Activated CD8-positive, alpha-beta T cell treated with anti-CD3 and anti-CD28 coated beads for 36 hours (primary cell): ENCODE results near the gene OR51B6. TPM values are rescaled to one million over a fixed set of nuclear protein-coding genes. Genes with fewer than 3 reads are reported as not detected.

Experiments
- ATAC-seq: fragments of 200-7000 bp; cut with Tn5 transposase; one replicate; pipeline ENCODE4 v1.10.0; 2021; ENCODE audit warnings: mild to moderate bottlenecking, moderate library complexity
- CTCF ChIA-PET: fragments of 350-600 bp; sonication (Branson Sonifier 250); formaldehyde crosslinking; loops from one replicate; lab custom pipeline; 2021; ENCODE audit warnings: antibody characterized with exemption; lab: Charles Lee
- POLR2A ChIA-PET: fragments of 350-600 bp; sonication (Branson Sonifier 250); formaldehyde crosslinking; loops from one replicate; lab custom pipeline; 2021; ENCODE audit warnings: antibody characterized with exemption; lab: Charles Lee
- DNase-seq: peaks from one replicate; pipeline ENCODE4 v3.0.0-alpha.2; 2020
- H3K27ac Mint-ChIP-seq: one replicate; pipeline ENCODE4 v1.8.0; 2021; ENCODE audit warnings: mild to moderate bottlenecking, mixed read lengths
- H3K27me3 Mint-ChIP-seq: one replicate; pipeline ENCODE4 v1.8.0; 2021; ENCODE audit warnings: mixed read lengths
- H3K36me3 Mint-ChIP-seq: one replicate; pipeline ENCODE4 v1.8.0; 2021; ENCODE audit warnings: low read depth, mixed read lengths
- H3K4me1 Mint-ChIP-seq: one replicate; pipeline ENCODE4 v1.8.0; 2021; ENCODE audit warnings: low read depth, mixed read lengths
- H3K4me3 Mint-ChIP-seq: one replicate; pipeline ENCODE4 v1.8.0; 2021; ENCODE audit warnings: mild to moderate bottlenecking, moderate library complexity, mixed read lengths
- H3K9me3 Mint-ChIP-seq: one replicate; pipeline ENCODE4 v1.8.0; 2021; ENCODE audit warnings: mixed read lengths
- CTCF ChIP-seq: fragments of 200-600 bp; IDR thresholded peaks from one replicate; pipeline ENCODE4 v1.8.0; 2022; ENCODE audit warnings: antibody characterized with exemption, mild to moderate bottlenecking
- intact Hi-C: fragments of 100-400 bp; cut with micrococcal nuclease; formaldehyde crosslinking; loops from one replicate; pipeline ENCODE4 v1.10.0; 2022
- total RNA-seq, 2 experiments: library from RNA; stranded (reverse); gene quantifications; one replicate each; pipeline ENCODE4 v1.2.3, GENCODE V29; 2021

Gene OR51B6
- total RNA-seq, 2 experiments from 2014 or later = not detected

- intact Hi-C loops = no loop called here
- no peak overlapping the region for H3K4me3 Mint-ChIP-seq
- ATAC-seq = no peak
Measured at GRCh38 chr11:5368502-5369043, 17.3 kb downstream of the OR51B6 start.

GRCh38 chr11:5369789-5370188 is 18.5 kb downstream of the OR51B6 start:
- TF ChIP-seq CTCF = no peak
- CTCF ChIA-PET = interaction anchor here (0.8 to 1.9 kb wide), 2 partner anchors 10 to 245 kb away, joined by 3 to 8 read pairs; no protein-coding TSS in a partner anchor
- Mint-ChIP-seq H3K4me1 (no peaks in the 10 kb centered on the region), H3K27me3 (peaks cover 24% of the 10 kb centered on the region), H3K36me3 (no peaks in the 10 kb centered on the region), H3K27ac (no peak overlapping the region), H3K4me3 (no peak overlapping the region), H3K9me3 (peaks cover 3% of the 10 kb centered on the region)
- DNase-seq (no peak), ATAC-seq (no peak)
- POLR2A ChIA-PET = no interaction called here
- intact Hi-C loops = no loop called here

More at GRCh38 chr11:5368502-5369043, 17.3 kb downstream of the OR51B6 start:
- no peak for TF ChIP-seq CTCF
- ChIA-PET POLR2A (no interaction called here), CTCF (no interaction called here)
- DNase-seq = no peak
- Mint-ChIP-seq H3K36me3 (no peaks in the 10 kb centered on the region), H3K9me3 (peaks cover 3% of the 10 kb centered on the region), H3K27ac (no peak overlapping the region), H3K4me1 (no peaks in the 10 kb centered on the region), H3K27me3 (peaks cover 24% of the 10 kb centered on the region)

GRCh38 chr11:5380740-5381342 is 29.5 kb downstream of the OR51B6 start:
- CTCF ChIA-PET = interaction anchor here (1.2 to 3.0 kb wide), 3 partner anchors 10 to 265 kb away, joined by 3 to 19 read pairs (median 8); no protein-coding TSS in a partner anchor
- DNase-seq (peak; percentile 46), ATAC-seq (peak; percentile 51)
- Mint-ChIP-seq H3K36me3 (no peaks in the 10 kb centered on the region), H3K9me3 (no peaks in the 10 kb centered on the region), H3K27ac (no peak overlapping the region), H3K4me3 (no peak overlapping the region), H3K4me1 (no peaks in the 10 kb centered on the region), H3K27me3 (peaks cover 2% of the 10 kb centered on the region)
- intact Hi-C loops = loop anchor here (5.0 kb wide), 1 partner anchor 259 kb away; no protein-coding TSS in a partner anchor
- POLR2A ChIA-PET = no interaction called here
- TF ChIP-seq CTCF = peak; percentile 63

GRCh38 chr11:5383576-5383975 is 32.3 kb downstream of the OR51B6 start, which contains the start of gene OR51M1:
TSS of gene OR51M1 (plus strand) at chr11:5383812. CDS start at chr11:5389399, 5,587 bp downstream.
- ATAC-seq = no peak
- intact Hi-C loops = loop anchor here (5.0 kb wide), 1 partner anchor 261 kb away; no protein-coding TSS in a partner anchor
- Mint-ChIP-seq H3K4me1 (no peaks in the 10 kb centered on the region), H3K27ac (no peak within 1 kb of the TSS), H3K4me3 (no peak within 1 kb of the TSS), H3K36me3 (no peaks in the 10 kb centered on the region), H3K9me3 (no peaks in the 10 kb centered on the region), H3K27me3 (peaks cover 2% of the 10 kb centered on the region)
- POLR2A ChIA-PET = no interaction called here
- CTCF ChIA-PET = no interaction called here
- no peak for TF ChIP-seq CTCF
- DNase-seq = no peak

GRCh38 chr11:5384335-5384734 is 33.0 kb downstream of the OR51B6 start:
- DNase-seq (no peak), ATAC-seq (no peak)
- ChIA-PET CTCF (no interaction called here), POLR2A (no interaction called here)
- Mint-ChIP-seq H3K9me3 (no peaks in the 10 kb centered on the region), H3K27me3 (peaks cover 2% of the 10 kb centered on the region), H3K36me3 (no peaks in the 10 kb centered on the region), H3K4me1 (no peaks in the 10 kb centered on the region), H3K4me3 (no peak overlapping the region), H3K27ac (no peak overlapping the region)
- TF ChIP-seq CTCF = no peak
- intact Hi-C loops = loop anchor here (5.0 kb wide), 1 partner anchor 262 kb away; no protein-coding TSS in a partner anchor
